ENCODE data around the gene MYOG.

DNA sequence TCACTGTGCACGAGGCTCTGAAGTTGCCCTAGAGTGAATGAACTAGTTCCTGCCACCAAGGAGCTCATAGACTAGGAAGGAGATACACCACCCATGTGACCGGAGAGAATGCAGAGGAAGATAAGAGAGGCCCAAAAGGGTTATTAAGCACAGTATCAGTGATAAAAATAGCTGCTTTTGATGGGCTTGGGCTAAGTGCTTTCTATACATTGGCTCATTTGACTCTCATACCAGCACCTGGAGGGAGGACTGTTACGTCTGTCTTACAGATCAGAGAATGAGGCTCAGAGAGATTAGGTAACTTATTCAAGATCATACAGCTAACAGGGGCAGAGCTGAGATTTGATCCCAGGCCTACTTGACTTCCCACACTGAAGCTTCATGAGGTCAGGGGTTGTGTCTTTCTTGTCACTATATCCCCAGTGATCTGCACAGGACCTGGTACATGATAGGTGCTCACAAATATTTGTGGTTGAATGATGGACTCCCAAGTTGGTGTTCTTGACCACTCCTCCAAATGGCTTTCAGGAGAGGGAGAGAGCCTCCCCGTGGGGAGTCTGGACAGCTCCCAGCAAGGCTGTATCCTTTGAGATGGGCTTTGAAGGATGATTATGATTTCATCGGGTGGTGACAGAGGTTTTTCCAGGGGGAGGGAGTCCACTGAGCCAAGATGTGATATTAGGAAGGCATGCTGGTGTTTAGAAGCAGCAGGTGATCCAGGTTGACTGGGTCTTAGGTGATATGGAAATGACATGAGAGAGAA lies 45.1 kb downstream of the MYOG start:
- TF ChIP-seq EZH2 (IDR thresholded peaks at IDR 0.05; ENCODE audit: borderline replicate concordance, insufficient read depth, low read depth, low read length, poor library complexity, severe bottlenecking), result no peak
- TF ChIP-seq, protein P1, sequence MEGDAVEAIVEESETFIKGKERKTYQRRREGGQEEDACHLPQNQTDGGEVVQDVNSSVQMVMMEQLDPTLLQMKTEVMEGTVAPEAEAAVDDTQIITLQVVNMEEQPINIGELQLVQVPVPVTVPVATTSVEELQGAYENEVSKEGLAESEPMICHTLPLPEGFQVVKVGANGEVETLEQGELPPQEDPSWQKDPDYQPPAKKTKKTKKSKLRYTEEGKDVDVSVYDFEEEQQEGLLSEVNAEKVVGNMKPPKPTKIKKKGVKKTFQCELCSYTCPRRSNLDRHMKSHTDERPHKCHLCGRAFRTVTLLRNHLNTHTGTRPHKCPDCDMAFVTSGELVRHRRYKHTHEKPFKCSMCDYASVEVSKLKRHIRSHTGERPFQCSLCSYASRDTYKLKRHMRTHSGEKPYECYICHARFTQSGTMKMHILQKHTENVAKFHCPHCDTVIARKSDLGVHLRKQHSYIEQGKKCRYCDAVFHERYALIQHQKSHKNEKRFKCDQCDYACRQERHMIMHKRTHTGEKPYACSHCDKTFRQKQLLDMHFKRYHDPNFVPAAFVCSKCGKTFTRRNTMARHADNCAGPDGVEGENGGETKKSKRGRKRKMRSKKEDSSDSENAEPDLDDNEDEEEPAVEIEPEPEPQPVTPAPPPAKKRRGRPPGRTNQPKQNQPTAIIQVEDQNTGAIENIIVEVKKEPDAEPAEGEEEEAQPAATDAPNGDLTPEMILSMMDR (IDR thresholded peaks at IDR 0.05), result no peak
